Gastroesophageal sphincter (tissue), 3 donors: ENCODE results near the gene BRINP1.

Experiments
- POLR2AphosphoS5 ChIP-seq: sonication (generic); formaldehyde crosslinking; IDR thresholded peaks from one replicate; pipeline ENCODE4 v1.6.1; 2017; ENCODE audit warnings: antibody characterized with exemption
- TF ChIP-seq, protein P1 (sequence below), 4 experiments: fragments of 200-600 bp in 2 of 4; fragments of 450-650 bp in 2 of 4; sonication (generic) in 1 of 4; IDR thresholded peaks; one replicate each; pipeline ENCODE4 v1.5.1; 2017 to 2019; ENCODE audit warnings: antibody characterized with exemption in 4 of 4, mild to moderate bottlenecking in 2 of 4, moderate library complexity in 2 of 4

DNA sequence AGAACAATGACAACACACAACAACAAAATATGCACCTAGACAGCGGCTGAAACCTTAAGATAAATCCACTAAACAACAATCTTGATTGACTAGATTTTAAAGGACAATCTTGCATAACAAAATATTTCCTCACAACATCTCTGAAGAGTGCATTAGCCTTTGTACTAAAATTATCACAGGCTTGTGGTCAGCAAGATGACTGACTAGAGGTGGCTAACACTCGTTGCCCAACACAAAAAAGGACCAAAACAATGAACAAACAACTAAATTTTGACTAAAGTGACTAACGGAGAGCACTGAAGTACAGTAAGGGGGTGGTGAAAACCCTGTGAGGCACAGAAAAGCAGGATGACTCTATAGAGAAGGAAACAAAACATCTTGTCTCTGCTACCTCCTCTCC, 183.9 kb downstream of the BRINP1 start:
- TF ChIP-seq, protein P1, sequence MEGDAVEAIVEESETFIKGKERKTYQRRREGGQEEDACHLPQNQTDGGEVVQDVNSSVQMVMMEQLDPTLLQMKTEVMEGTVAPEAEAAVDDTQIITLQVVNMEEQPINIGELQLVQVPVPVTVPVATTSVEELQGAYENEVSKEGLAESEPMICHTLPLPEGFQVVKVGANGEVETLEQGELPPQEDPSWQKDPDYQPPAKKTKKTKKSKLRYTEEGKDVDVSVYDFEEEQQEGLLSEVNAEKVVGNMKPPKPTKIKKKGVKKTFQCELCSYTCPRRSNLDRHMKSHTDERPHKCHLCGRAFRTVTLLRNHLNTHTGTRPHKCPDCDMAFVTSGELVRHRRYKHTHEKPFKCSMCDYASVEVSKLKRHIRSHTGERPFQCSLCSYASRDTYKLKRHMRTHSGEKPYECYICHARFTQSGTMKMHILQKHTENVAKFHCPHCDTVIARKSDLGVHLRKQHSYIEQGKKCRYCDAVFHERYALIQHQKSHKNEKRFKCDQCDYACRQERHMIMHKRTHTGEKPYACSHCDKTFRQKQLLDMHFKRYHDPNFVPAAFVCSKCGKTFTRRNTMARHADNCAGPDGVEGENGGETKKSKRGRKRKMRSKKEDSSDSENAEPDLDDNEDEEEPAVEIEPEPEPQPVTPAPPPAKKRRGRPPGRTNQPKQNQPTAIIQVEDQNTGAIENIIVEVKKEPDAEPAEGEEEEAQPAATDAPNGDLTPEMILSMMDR (IDR thresholded peaks at IDR 0.05), result no peak
- TF ChIP-seq POLR2AphosphoS5, result no peak
